ENCODE data around the gene SLC12A3. TPM values are rescaled to one million over a fixed set of nuclear protein-coding genes. Genes with fewer than 3 reads are reported as not detected.

The SLC12A3 gene
- total RNA-seq, 1 donor from 2014 or later, result not detected

DNA sequence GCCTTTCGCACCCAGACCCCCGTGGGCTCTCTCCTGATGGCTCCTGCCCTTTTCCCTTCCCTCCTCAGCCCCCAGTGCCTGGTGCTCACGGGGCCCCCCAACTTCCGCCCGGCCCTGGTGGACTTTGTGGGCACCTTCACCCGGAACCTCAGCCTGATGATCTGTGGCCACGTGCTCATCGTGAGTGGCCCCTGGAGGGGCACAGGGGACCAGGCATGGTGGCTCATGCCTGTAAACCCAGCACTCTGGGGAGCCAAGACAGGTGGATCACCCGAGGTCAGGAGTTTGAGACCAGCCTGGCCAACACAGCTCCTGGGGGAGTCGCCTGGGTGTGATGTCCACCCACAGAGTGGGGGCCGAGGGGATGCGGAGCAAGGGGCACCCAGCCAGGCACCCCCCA lies 21.3 kb downstream of the SLC12A3 start:
- DNase-seq (ENCODE audit: low read depth), result no peak

DNA sequence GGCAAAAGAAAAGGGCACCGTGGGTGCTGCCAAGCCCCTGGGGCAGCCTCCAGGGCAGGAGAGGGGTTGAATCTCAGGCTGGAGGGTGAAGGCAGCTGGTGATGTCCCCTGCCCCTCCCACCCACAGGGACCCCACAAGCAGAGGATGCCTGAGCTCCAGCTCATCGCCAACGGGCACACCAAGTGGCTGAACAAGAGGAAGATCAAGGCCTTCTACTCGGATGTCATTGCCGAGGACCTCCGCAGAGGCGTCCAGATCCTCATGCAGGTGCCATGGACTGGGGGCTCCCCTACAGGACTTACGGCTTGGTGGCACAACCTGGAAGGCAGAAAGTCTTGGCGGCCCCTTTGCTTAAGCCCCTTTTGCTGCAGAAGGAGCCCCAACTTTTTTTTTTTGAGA lies 21.8 kb downstream of the SLC12A3 start:
- DNase-seq (ENCODE audit: low read depth), result no peak

DNA sequence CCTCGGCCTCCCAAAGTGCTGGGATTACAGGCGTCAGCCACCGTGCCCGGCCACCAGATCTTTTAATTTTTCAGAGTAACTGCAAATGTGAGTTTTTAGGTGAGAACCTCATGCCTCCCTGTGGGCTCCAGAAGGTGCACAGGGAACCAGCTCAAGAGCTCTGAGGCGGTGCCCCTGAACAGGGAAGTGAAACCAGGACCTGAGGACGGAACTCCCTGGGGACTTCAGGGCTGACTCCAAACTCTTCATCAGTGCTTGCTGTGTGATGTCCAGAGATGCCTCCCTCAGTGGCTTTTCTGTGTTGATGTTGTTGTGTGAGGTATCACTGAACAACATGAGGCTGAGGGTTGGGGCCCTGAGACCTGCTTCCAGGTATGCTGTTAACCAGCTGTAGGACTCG lies 23.8 kb downstream of the SLC12A3 start:
- no peak for DNase-seq (ENCODE audit: low read depth)

DNA sequence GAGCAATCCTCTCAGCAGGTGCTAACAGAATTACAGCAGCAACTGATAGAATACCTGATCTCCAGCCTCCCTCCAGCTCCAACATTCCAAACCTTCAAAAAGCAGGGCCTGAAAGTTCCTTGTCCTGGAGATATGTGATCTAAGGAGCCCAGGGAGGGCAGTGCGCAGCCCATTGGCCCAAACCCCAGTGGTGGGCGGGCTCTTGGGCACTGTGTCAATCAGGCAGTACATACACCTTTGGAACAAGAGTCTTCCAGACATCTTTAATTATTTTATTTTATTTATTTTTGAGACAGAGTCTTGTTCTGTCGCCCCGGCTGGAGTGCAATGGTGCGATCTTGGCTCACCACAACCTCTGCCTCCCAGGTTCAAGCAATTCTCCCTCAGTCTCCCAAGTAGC lies 24.2 kb downstream of the SLC12A3 start:
- no peak for DNase-seq (ENCODE audit: low read depth)

DNA sequence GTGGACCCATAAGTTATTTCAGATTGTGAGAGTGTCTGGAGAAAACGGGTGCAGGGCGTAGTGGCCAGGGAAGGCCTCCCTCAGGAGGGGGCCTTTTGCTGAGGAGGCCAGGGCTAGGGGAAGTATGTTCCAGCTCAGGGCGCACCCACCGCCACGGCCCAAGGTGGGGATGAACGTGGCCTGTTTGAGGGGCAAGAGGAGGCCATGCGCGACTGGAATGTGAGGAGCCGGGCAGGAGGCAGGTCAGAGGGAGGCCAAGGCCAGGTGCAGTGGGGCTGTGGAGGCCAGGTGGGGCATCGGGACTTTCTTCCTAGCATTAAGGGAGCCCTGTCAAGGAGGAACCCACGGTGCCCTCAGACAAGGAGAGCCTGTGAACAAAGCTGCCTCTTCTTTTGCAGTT lies 26.7 kb downstream of the SLC12A3 start:
- DNase-seq (ENCODE audit: low read depth), result no peak

DNA sequence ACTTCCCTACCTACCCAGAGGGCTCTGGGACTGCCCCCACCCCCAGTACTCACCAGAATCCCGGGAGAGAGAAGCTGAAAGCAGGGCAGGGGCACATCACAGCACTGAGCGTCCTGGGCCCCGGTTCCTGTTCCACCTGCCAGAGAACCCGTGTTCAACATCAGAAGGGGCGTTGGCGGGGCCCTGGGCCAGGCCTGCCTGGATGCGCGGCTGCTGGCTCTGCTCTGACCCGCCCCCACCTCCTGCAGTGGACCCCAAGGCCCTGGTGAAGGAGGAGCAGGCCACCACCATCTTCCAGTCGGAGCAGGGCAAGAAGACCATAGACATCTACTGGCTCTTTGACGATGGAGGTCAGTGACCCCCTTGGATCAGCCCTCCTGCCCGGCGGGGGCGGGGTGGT lies 27.7 kb downstream of the SLC12A3 start:
- DNase-seq (ENCODE audit: low read depth), result no peak

DNA sequence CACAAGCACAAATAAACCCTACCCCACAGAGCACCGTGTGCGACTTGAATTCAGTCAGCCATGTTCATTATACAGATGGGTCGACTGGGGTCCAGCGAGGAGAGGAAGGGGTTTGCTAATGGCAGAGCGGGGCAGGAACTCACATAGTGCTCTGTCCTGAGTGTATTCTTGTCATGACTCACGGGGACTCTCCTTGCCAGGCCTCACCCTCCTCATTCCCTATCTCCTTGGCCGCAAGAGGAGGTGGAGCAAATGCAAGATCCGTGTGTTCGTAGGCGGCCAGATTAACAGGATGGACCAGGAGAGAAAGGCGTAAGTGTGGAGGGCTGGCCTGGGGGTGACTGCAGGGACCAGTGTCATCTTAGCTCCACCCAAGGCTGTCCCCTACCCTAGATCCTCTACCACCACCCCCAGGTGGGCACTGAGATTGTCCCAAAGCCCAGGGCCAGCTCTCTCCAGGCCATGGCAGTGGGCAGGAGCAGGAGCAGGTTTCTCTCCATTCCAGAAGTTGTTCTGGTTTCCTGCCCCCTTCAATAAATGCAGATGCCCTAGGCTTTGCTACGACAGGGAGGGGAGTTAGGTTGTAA lies 29.4 kb downstream of the SLC12A3 start:
- DNase-seq (ENCODE audit: low read depth), result no peak

DNA sequence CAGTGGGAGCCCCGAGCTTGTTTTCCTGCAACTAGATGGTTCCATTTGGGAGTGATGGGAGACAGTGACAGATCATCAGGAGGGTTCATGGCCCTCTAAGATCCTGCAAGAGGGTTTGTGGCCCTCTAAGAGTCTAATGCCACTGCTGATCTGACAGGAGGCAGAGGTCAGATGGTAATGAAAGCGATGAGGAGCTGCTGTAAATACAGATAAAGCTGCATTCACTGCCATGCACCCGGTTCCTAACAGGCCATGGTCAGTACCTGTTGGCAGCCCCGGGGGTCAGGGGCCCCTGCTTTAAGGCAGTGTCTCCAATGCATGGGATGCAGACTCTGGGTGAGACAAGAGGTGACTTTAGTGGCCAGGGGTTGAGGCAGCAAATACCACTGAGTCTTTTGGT lies 30.8 kb downstream of the SLC12A3 start:
- no peak for DNase-seq (ENCODE audit: low read depth)

DNA sequence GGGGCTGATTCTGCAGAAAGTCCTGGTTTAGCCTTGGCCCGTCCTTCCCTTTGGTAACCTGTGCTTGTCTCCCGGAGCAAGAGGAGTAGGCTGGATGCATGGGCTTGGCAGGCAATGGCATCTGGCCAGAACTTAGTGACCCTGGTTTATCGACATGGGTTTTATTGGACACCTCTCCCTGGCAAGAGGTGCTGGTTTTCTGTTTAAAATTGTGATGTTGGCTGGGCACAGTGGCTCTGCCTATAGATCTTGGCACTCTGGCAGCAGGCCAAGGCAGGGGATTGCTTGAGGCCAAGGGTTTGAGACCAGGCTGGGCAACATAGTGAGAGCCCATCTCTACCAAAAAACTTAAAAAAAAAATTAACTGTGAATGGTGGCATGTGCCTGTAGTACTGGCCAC lies 31.2 kb downstream of the SLC12A3 start:
- DNase-seq (ENCODE audit: low read depth), result no peak

DNA sequence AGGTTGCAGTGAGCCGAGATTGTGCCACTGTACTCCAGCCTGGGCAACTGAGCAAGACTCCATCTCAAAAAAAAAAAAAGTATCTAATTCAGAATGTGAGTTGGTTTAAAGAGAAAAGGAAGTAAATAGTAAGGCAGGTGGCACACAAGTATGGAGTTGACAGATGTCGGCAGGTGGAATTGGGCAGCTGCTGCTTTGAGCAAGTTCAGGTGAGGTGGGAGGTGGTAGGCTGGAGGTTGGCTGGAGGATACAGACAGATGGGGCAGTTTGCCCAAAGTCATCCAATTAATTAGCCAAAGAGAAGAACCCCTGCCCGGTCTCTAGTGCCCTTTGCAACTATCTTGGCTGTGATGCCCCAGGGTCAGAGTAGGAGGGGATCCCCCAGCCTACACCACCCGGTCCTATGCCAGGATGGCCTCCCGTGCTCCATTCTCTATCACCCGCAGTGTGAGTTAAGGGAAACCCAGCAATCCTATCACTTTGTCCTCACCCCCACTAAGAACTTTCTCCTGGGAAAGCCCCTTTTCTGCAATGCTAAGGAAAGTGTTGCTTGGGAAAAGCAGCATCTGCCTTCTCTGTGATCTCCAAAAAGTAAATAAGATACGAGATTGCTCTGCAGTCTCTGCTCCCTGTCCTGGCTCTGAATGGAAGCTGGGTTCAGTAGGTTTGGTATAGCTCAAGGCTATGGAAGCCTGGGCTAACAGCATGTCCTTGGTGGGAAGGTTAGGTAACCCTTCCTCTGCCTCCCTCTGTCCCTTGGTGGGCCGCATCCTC lies 32.2 kb downstream of the SLC12A3 start:
- DNase-seq (ENCODE audit: low read depth), result no peak

DNA sequence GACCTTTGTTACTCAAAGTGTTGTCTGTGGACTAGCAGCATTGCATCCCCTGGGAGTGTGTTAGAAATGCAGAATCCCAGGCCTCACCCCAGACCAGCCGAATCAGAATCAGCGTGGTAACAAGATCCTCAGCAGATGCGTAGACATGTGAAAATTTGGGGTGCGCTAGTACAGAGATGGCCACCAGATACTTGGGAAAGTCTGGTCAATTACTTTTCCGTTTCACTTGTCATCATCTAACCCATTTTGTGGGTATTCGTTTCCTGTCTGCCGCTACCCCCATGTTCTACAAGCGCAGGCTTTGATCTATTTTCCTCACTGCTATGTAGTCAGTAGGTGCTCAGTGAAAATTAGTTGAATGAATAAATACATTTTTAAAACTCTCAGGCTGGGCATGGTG lies 33.8 kb downstream of the SLC12A3 start:
- DNase-seq (ENCODE audit: low read depth), result no peak

DNA sequence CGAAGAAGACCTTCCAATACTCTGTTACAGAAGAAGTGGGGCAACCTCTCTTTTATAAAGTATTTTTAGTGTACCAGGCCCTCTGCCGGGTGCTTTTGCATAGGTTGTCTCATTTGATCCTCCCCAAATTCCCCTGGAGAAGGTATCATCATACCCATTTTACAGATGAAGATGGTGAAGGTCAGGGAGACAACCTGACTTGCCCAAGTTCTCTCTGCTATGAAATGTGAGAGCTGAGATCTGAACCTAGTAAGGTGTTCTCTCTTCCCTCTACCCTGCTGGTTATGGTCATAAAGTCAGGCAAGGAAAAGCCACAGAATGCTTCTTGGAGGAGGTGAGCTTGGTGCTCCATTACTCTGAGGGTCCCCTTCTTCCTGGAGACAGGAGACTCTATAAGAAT lies 38.9 kb downstream of the SLC12A3 start:
- no peak for DNase-seq (ENCODE audit: low read depth)

DNA sequence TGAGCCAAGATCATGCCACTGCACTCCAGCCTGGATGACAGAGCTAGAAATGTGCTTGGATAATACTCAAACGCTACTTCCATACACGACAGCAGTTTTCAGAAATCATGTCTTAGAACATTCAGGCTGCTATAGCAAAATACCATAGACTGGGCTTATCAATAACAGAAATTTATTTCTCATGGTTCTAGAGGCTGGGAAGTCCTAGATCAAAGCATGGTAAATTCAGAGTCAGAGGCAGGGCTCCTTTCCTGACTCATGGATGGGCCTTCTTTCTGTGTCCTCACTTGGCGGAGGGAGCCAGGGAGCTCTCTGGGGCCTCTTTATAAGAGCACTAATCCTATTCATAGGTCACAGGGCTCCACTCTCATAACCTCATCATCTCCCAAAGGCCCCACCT lies 42.4 kb downstream of the SLC12A3 start:
- no peak for DNase-seq (ENCODE audit: low read depth)

DNA sequence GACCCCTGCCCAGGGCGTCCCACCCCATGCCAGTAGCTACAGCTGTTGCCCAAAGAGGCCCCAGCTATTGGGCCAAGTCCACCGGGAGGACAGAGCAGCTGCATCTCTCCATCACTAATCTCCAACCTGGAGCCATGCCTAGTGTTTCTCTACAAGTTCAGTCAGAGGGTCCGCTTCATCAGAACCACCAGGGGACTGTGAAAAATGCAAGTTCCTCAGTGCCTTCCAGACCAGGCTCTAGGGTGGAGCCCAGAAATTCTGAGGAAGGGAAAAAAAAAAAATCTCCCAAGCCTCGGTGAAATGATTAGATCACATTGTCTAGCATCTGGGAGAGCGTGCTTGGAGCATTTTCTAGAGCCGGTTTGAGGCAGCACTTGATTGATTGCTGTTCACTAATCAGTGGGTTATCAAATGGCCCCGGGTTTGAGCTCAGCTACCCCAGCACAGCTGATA lies 44.5 kb downstream of the SLC12A3 start:
- peak; percentile 75 for DNase-seq (ENCODE audit: low read depth)

DNA sequence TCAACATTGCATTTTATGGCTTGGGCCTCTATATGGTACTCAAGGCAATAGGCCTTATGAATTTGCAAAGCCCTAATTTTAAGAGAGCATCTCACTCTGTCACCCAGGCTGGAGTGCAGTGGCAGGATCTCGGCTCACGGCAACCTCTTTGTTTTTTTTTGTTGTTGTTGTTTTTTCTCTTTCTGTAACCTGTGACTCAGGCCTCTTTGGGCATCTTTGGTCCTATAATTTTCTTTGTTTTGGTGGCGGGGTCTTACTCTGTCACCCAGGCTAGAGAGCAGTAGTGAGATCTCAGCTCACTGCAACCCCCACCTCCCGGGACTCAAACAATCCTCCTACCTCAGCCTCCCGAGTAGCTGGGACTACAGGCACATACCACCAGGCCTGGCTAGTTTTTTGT lies 45.1 kb downstream of the SLC12A3 start:
- no peak for DNase-seq (ENCODE audit: low read depth)

DNA sequence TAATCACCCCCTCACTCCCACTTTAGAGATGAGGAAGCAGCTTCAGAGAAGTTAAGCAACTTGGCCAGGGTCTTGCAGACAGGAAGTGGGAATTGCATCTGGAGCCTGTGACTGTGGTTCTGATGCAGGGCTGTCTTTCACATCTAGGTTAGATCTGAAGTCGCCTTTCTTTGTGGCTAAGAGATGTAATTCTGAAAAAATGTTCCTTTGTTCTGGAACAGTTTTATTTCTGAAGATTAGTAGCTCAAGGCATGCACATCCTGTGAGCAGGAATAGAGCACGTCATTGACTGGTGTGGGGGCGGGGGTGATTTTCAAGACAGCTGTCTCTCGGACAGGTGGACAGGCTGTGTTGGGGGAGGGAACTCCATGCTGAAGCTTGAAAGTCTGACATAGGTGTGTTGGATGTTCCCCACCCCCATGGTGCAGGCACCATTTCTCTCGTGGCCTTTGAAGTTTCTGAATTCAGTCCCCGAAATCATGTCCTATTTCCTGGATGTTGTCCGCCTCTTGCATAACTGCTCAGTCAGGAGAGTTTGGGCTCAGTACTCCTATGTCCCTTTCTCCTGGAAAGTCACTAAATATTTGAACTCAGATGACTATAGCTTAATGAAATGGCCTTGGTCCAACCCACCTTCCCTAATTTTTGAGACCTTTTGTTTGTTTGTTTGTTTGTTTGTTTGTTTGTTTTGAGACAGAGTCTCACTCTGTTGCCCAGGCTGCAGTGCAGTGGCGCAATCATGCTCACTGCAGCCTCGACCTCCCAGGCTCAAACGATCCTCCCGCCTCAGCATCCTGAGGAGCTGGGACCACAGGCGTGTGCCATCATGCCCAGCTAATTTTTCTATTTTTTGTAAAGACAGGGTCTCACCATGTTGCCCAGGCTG lies 45.9 kb downstream of the SLC12A3 start:
- peak; percentile 74 for DNase-seq (ENCODE audit: low read depth)

DNA sequence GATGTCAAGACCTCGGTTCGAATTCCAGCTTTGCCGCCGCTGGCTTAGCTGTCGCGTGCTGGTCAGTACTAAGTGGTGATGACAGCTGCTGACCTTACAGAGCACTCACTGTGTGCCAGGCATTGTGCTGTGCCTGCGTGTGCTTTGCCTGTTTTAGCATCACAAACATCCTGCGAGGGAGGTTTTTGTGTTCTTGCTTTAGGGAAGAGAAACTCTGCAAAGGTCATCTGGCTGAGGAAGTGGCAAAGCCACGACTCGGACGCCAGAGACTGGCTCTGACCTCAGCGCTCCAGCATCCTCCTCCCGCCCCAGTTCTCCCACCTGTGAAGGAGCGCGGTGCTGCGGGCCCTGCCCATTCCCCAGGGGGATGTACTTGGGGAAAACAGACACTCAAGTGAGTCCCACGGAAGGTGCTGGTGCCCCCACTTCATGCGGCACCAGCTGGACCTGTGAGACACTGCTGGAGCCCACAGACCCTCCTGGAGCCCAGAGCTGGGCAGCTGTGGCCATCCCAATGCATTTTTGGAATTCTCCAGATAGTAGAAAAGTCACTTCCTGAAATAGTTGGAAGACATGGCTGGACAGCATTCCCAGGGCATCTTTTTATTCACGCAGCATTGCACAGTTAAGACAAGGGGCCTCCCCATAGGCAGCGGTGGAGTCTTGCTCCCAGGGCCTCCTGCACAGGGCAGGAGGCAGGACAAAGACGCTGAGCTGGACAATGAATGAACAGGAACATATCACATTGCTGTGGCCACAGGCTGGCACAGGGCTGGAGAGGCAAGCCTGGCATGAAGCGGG lies 47.0 kb downstream of the SLC12A3 start:
- peak; percentile 83 for DNase-seq (ENCODE audit: low read depth)

DNA sequence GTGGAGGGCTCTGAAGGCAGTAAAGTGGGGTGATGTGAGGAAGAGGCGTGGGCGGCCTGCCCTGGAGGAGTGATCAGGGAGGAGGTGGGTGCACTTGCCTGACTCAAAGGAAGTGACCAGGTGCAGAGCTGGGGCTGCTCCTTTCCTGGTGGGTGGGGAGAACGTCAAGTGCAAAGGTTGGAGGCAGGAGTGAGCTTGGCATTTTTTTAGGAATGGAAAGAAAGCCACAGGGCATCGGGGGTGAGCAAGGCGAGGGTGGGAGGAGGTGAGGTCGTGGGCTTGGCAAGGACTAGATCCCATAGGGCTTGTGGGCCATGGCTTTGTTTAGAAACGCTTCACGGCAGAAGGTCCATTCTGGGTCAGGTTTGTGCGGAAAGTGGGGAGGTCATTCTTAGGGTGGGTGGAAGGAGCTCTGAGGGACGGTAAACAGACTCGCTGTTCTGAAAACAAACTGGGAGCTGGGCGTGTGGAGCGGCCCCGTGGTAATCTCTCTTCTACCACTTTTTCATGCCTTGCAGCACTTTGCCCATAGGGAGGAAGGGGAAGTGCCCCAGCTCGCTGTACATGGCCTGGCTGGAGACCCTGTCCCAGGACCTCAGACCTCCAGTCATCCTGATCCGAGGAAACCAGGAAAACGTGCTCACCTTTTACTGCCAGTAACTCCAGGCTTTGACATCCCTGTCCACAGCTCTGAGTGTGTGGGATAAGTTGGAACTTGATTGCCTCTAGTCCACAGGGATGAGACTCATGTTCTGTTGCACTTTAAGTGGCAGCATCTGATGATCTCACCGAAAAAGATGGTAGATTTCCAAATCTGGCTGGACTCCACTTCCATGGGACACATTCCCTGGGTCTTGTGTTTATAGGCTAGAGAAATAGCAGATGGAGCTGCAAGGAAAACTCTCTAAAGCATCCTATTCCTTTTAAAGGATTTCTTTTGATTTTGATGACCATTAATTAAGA lies 48.0 kb downstream of the SLC12A3 start:
- DNase-seq (ENCODE audit: low read depth), result peak; percentile 71

DNA sequence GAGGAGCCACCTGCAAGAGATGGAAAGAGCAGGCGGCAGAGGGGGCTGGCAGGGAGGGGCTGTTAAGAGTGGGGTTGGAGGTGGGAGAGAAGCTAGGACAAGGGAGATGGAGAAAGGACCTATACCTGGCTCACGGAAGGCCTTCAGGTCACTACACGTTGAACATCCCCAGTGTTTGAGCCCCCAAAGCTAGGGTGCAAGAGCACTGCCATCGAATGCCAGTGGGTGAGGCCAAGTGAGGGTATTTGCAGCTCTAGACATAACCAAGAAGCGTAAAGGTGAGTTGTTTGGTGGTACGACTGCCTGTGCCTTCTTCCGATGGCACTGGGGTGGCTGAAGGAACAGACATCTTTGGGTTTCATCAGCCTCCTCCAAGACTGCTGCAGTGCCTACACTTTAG lies 49.9 kb downstream of the SLC12A3 start:
- no peak for DNase-seq (ENCODE audit: low read depth)
